Esophagus squamous epithelium (tissue), 4 donors: ENCODE measurements around the gene CNTN4.

Experiments used
- CTCF ChIP-seq, 6 experiments: fragments of 450-650 bp in 4 of 6; fragments of 200-600 bp in 2 of 6; sonication (generic) in 2 of 6; IDR thresholded peaks; one replicate each; pipeline ENCODE4 v1.5.1; 2016 to 2019; ENCODE audit warnings: antibody characterized with exemption in 6 of 6, mild to moderate bottlenecking in 4 of 6, moderate library complexity in 4 of 6
- POLR2A ChIP-seq, 4 donors: fragments of 450-650 bp; IDR thresholded peaks; one replicate each; pipeline ENCODE4 v1.6.1; 2017; ENCODE audit warnings: antibody characterized with exemption in 4 of 4, mild to moderate bottlenecking in 4 of 4, moderate library complexity in 3 of 4

GRCh38 chr3:3080309-3080708, 981.6 kb downstream of the CNTN4 start:
- TF ChIP-seq CTCF (IDR thresholded peaks at IDR 0.05) (no peak), POLR2A (IDR thresholded peaks at IDR 0.05) (no peak)
